ENCODE results near the gene DSCAM.

GRCh38 chr21:40041446-40041845, 805.5 kb downstream of the DSCAM start:
- no peak for TF ChIP-seq CREB1 (IDR thresholded peaks at IDR 0.05; ENCODE audit: low read depth)
- no peak for TF ChIP-seq TAF1 (IDR thresholded peaks at IDR 0.05; ENCODE audit: low read depth)
- TF ChIP-seq USF1 (IDR thresholded peaks at IDR 0.05), result no peak

Measured in Ishikawa (cell line).